Fibroblast of the aortic adventitia (primary cell): ENCODE measurements around the gene IGF2BP2. TPM values are rescaled to one million over a fixed set of nuclear protein-coding genes. Genes with fewer than 3 reads are reported as not detected.
A peak's percentile ranks its signal among the peaks of the same experiment; 100 is the strongest.

ENCODE experiments used
- DNase-seq: peaks from one replicate; pipeline ENCODE4 v3.0.0-alpha.2; 2010; ENCODE audit warnings: low read depth
- H3K4me3 ChIP-seq: 2 replicates; pipeline ENCODE4 v1.5.1; 2011; ENCODE audit warnings: low read depth, mild to moderate bottlenecking, control low read depth, low read length, moderate library complexity
- CTCF ChIP-seq: IDR thresholded peaks from 2 replicates; pipeline ENCODE4 v1.5.1; 2011; ENCODE audit warnings: mild to moderate bottlenecking, low read length, control low read depth, inconsistent platforms; ENCODE audit not compliant: insufficient read depth
- total RNA-seq: library from RNA; depleted of rRNA; stranded (reverse); fragments of >200 nt; gene quantifications from 2 replicates; pipeline ENCODE4 v1.2.3, GENCODE V29; 2012; ENCODE audit warnings: low replicate concordance

The IGF2BP2 gene
- total RNA-seq, 1 donor = 40.1 TPM

GRCh38 chr3:185718736-185719593 is 105.9 kb downstream of the IGF2BP2 start:
- H3K4me3 ChIP-seq = no peak overlapping the region
- TF ChIP-seq CTCF = no peak
- DNase-seq = no peak

- DNase-seq = peak; percentile 35
- peak; percentile 22 for TF ChIP-seq CTCF
- H3K4me3 ChIP-seq = no peak overlapping the region
Observed at GRCh38 chr3:185717627-185718402, 107.0 kb downstream of the IGF2BP2 start.

GRCh38 chr3:185717121-185717520 is 107.7 kb downstream of the IGF2BP2 start:
- TF ChIP-seq CTCF = no peak
- H3K4me3 ChIP-seq = no peak overlapping the region
- DNase-seq = peak; percentile 93

- DNase-seq = no peak
- H3K4me3 ChIP-seq = no peak overlapping the region
- no peak for TF ChIP-seq CTCF
Observed at GRCh38 chr3:185716436-185717108, 108.3 kb downstream of the IGF2BP2 start.

GRCh38 chr3:185715091-185715490 is 109.8 kb downstream of the IGF2BP2 start:
- DNase-seq = peak; percentile 82
- H3K4me3 ChIP-seq = no peak overlapping the region
- no peak for TF ChIP-seq CTCF

GRCh38 chr3:185714085-185714484 is 110.8 kb downstream of the IGF2BP2 start:
- DNase-seq = no peak
- no peak overlapping the region for H3K4me3 ChIP-seq
- TF ChIP-seq CTCF = no peak
